GM19238 (cell line): ENCODE data around the gene SH3RF3.

Experiments
- DNase-seq: peaks from one replicate; pipeline ENCODE4 v3.0.0; 2011; ENCODE audit warnings: low spot score; ENCODE audit not compliant: insufficient read length

Gene SH3RF3

DNA sequence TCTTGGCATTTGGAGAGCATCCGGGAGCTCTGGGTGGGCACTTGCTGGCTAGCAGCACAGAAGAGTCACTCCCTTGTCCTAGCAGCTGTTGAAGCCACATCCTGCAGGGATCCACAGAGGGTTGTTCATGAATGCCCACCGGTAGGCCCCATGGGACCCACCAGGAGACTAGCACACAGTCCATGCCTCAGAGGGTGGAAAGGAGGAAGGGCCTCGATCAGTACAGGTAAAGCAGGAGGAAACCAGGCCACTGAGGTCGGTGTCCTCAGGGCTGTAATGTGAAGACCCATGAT lies 279.0 kb downstream of the SH3RF3 start:
- no peak for DNase-seq

DNA sequence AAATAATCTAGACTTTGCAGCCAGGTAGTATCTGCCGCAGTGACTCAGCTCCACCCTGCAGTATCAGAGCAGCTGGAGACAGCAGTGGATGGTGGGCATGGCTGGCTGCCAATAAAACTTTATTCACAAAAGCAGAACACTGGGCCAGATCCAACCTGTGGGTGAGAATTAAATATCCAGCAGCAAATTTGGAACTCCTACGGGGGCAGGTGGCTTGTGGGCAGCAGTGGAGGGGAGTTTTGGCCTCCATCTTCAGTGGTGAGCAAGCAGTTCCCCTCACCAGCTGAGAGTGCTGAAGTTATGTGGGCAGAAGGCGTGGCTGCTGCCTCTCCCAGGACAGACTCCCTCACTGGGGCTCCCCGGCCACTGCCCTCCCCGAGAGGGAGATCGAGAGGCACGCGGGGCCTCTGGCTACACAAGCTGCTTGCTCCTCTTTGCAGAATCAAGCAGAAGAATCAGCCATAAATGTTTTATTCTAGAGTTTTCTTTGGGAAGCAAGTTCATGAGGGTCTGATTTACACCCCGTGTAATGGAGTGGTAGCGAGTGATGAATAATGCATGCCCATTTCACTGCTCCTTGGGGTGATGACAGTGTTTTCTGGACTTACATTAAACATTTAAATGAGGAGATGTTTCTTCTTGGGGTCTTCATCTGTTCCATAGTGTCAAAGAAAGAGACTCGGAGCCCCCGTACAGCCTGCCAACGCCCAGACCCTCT lies 280.5 kb downstream of the SH3RF3 start:
- no peak for DNase-seq

DNA sequence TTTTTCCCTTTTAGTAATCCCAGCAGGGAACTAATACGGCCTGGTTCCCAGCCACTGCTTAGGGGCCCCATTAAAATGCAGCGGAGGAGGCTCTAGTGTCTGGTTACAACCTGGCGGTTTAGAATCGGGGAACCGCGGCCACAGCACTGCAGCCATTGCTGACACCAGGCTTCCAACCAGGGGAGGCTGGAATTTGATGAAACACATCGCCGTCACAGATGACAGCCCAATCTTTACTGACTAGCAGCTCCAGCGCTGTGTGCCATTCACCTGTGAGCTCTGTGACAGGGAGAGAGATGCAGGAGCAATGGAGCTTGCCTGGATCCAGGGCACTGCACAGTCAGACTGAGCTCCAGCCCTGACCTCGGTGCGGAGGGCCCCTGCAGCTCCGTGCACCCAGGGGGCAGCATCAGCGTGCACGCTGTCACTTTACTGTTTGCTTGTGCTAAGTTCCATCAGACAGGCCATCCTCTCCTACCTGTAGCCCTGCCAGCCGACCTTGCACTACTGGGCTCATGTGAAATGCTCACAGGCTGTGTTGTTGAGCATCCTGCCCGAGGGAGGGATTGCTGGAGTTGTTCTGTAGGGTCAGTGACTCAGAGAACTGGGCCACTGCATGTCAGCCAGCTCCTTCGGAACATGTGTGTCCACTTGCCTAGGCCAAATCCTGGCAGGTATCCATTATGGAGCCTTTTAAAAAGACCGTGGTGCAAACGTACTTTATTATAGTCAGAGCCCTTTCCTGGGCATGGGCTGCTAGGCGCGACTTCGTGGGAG lies 281.2 kb downstream of the SH3RF3 start:
- no peak for DNase-seq

GRCh38 chr2:109411640-109412325 lies 282.8 kb downstream of the SH3RF3 start:
- DNase-seq: no peak

DNA sequence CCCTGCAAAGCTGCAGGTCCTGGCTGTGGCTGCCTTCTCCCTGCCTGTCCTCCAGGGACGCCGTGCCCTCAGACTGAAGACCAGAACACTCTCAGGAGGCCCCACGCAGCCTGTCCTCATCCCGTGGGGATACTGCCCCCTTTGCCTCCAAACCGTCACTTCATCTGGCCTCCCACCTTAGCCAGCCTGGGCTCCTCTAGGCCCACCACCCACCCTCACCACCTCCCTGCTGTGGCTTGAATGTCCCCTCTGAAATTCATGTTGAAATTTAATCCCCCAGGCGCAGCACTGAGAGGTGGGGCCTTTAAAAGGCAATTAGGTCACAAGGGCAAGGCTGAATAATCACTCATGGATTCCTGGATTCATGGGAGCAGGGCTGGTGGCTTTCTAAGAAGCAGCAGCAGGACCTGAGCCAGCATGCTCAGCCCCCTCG lies 286.6 kb downstream of the SH3RF3 start:
- DNase-seq: no peak

GRCh38 chr2:109417701-109418335 lies 288.8 kb downstream of the SH3RF3 start:
- DNase-seq: no peak

DNA sequence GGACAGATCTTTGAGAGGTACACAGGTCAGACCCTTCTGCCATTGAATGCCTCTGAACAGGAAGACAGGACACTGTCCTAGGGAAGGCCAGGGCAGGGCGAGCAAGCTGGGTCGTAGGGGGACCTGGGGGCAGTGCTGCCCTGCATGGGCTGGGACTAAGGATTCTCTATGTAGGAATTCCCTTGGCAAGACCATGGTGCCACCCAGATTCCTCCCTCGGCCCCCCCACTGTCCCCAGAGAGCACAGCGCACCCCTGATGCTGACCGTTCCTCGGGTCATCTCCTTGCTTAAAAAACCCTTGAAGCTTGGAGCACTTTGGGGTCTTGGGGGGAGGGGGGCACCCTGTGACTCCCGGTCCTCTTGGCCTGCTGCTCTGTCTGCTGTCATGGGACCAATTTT lies 289.7 kb downstream of the SH3RF3 start:
- DNase-seq: no peak

DNA sequence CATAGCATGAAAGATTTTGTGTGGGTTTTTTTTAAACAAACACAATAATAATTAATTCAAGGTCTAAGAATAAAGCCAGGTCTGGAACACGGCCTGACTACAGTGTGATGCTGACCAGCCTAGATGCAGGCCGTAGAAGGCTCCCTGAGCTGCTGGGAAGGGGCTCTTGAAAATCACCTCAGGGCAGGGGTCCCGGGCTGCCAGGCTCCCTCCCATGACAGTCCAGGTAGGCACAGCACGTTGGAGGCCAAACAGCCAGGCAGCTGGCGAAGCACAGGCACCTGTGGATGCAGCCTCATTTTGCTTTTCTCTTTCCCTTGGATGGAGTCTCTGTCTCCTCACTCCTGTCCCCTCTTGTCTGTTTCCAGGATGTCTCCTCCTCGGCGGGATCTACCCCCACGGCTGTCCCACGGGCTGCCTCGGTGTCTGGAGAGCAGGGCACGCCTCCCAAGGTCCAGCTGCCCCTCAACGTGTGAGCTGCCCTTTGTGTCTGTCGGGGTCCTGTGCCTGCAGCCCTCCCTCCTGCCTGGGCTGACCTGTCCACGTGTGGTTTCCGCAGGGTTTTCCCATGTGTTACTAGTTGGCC lies 290.3 kb downstream of the SH3RF3 start:
- DNase-seq: no peak

DNA sequence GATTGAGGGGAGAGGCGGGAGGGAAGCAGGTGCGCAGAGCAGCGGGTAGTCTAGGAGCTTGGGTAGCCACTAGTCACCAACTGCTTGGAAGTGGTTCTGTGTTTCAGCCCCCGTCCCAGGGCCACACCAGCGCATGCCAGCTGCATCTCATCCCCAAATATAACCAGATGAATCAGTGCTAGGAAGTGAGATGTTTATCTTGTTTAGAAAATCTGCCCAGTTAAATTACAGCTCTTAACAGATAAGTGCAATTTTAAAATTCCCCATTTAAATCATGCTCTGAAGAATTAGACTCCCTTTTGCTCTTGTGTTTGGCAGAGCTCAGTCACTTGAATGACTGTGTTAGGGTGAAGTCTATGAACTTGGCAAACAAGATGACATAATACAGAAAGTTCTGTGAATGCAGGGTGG lies 291.0 kb downstream of the SH3RF3 start:
- no peak for DNase-seq

DNA sequence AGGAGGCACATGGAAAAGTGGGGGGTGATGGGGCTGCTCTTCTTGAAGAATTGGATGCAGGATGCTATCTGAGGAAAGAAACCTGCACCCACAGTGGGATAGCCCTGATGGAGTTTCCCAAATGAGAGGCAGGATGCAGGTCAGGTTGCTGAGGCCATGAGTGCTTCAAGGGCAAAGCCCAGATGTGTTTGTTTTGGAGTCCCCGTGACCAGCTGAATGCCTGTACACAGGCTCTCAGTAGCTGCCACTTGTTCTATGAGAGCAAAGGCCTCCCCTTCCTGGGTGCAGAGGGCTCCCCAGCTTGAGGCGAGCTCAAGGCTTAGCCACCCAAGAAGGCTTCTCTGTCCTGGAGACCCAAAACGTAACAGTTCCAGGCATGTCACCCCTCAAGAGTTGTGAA lies 292.1 kb downstream of the SH3RF3 start:
- no peak for DNase-seq

GRCh38 chr2:109421642-109422041 lies 292.6 kb downstream of the SH3RF3 start:
- DNase-seq: no peak

GRCh38 chr2:109422071-109422757 lies 293.2 kb downstream of the SH3RF3 start:
- DNase-seq: no peak

DNA sequence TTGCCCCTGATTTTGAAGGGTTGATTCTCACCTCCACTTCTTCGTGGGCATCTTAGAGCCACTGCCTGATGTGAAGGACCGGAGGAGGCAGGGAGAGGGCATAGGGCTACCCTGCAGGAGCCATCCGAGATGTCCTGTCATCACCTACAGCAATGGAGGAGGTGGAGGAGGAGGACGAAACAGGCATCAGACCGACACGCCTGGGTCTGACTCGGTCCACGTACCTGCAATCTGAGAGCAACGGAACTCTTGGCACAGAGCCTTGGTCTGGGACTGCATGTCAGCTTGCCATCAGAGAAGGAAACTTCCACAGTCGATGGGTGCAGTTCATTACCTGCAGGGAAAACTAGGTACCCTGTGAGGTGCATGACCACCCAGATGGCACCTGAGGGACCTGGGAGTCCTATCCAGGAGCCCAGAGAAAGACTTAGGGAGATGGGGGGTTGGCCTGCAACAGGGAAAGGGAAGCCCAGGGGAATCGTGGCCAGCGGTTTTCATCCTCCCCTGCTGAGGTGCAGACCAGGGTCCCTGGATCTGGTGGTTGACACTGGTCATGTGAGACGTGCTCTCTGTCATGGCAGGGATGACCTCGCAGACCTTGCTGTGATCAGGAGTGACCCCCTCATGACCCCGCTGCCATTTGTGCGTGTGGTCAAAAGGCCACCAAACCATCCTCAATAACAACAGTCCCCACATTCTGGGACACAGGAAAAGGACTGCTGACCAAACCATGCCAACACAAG lies 293.9 kb downstream of the SH3RF3 start:
- no peak for DNase-seq

GRCh38 chr2:109423556-109424359 lies 294.8 kb downstream of the SH3RF3 start:
- no peak for DNase-seq

DNA sequence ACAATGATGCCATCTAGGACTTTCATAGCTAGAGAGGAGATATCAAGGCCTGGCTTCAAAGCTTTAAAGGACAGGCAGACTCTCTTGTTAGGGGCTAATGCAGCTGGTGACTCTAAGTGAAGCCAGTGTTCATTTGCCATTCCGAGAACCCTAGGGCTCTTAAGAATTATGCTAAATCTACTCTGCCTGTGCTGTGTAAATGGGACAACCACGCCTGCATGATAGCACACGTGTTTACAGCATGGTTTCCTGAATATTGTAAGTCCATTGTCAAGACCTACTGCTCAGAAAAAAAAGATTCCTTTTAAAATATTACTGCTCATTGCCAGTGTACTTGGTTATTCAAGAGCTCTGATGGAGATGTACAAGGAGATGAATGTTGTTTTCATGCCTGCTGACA lies 296.4 kb downstream of the SH3RF3 start:
- DNase-seq: no peak

GRCh38 chr2:109427661-109428091 lies 298.7 kb downstream of the SH3RF3 start:
- no peak for DNase-seq

DNA sequence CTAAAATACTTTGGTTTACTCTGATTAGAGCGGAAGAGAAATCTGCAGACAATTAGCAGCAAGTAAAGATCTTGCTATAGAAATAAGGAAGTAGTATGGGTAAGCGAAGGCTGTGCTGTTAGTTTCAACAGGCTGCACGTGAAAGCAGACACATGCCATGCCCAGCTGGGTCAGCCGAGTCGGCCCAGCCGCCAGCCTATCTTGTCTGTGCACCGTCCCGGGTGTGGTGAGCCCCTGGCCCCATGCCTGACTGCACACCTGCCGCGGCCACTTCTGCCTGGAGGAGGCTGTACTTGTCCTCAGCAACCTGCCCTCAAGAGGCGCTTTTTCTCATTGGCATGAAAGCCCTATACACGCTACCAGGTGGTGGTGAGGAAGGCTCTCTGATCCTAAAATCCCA lies 299.3 kb downstream of the SH3RF3 start:
- no peak for DNase-seq

- no peak for DNase-seq
These were observed 300.0 kb downstream of the SH3RF3 start for GRCh38 chr2:109428841-109429566.
